Measurements from ENCODE around the gene TPSB2. TPM values are rescaled to one million over a fixed set of nuclear protein-coding genes. Genes with fewer than 3 reads are reported as not detected.
"Not testable (repeated sequence)": the region's sequence is repeated elsewhere in the genome, so short reads cannot be mapped to it uniquely, and the experiment has no call there.

Gene TPSB2
- total RNA-seq, 1 donor from 2014 or later: not detected

DNA sequence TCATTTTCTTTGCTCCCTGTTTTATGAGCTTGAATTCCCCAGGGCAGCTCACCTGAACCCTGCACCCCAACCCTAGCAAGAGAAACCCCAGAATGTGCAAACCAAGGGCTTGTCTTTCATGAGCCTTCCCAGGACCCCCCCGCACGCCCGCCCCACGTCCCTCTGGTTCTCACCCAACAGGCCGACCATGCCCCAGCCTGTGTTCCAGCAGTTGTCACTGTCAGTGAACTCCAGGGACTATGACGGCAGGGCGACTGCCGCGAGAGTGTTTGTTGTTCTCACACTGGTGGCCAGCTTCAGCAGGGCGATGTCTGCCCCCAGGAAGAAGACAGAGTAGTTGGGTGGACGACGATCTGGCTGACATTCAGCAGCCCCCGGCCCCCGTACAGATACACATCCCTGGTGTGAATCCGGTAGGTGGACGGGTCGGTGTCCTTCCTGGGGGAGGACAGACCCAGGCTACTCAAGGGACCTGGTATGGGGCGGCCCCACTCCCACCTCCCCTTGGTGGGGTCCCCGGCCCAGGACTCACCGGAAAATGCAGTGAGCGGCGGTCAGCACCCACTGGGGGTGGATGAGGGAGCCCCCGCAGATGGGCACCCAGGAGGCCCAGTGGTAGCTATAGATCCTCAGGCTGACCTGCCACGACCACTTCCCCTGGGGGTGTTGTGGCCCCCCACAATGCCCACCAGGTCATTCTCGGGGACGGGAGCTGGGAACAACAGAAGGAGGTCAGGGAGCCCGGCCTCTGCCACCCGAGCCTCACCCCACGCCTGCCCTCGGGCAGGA is 46.0 kb upstream of the TPSB2 start:
- H3K4me3 ChIP-seq (ENCODE audit: low read depth, low read length): no peak overlapping the region
- H3K36me3 ChIP-seq (ENCODE audit: control insufficient read depth, insufficient read depth, low read length): no peaks in the 10 kb centered on the region
- TF ChIP-seq, protein P1, sequence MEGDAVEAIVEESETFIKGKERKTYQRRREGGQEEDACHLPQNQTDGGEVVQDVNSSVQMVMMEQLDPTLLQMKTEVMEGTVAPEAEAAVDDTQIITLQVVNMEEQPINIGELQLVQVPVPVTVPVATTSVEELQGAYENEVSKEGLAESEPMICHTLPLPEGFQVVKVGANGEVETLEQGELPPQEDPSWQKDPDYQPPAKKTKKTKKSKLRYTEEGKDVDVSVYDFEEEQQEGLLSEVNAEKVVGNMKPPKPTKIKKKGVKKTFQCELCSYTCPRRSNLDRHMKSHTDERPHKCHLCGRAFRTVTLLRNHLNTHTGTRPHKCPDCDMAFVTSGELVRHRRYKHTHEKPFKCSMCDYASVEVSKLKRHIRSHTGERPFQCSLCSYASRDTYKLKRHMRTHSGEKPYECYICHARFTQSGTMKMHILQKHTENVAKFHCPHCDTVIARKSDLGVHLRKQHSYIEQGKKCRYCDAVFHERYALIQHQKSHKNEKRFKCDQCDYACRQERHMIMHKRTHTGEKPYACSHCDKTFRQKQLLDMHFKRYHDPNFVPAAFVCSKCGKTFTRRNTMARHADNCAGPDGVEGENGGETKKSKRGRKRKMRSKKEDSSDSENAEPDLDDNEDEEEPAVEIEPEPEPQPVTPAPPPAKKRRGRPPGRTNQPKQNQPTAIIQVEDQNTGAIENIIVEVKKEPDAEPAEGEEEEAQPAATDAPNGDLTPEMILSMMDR (IDR thresholded peaks at IDR 0.05; ENCODE audit: insufficient read depth, low read length, severe bottlenecking): no peak
- DNase-seq (ENCODE audit: low read depth) (no peak), FAIRE-seq (no peak)
- peaks cover 2% of the 10 kb centered on the region for H3K27me3 ChIP-seq (ENCODE audit: control insufficient read depth, insufficient read depth, low read length)

DNA sequence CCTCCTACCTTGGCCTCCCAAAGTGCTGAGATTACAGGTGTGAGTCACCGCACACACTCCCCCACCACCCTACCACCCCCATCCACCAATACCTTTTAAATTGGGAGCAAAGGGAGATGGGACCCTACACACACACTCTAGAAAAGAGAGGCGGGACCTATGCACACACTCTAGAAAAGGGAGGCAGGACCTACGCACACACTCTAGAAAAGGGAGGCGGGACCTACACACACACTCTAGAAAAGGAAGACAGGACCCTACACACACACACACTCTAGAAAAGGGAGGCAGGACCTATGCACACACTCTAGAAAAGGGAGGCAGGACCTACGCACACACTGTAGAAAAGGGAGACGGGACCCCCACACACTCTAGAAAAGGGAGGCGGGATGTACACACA is 44.8 kb upstream of the TPSB2 start:
- H3K4me3 ChIP-seq (ENCODE audit: low read depth, low read length): no peak overlapping the region
- DNase-seq (ENCODE audit: low read depth) (no peak), FAIRE-seq (no peak)
- TF ChIP-seq, protein P1 (IDR thresholded peaks at IDR 0.05; ENCODE audit: insufficient read depth, low read length, severe bottlenecking): no peak
- no peaks in the 10 kb centered on the region for H3K36me3 ChIP-seq (ENCODE audit: control insufficient read depth, insufficient read depth, low read length)
- peaks cover 2% of the 10 kb centered on the region for H3K27me3 ChIP-seq (ENCODE audit: control insufficient read depth, insufficient read depth, low read length)

DNA sequence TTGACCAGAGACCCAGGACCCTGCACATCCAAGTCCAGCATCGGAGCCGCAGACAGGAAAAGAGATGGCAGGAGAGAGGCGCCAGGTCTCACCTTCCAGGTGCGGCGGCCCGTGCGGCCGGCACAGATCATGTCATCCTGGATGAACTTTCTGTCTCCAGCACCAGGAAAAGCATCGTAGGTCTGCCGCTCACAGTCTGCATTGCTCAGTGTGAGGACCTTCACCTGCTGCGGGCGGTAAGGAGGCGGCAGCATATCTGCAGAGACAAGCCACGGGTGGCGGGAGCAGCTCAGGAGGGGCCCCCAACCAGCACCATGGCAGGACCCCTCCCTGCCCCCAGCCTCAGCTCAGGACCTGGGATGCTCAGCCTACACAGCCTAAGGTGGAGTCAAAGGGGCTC is 43.8 kb upstream of the TPSB2 start:
- H3K27me3 ChIP-seq (ENCODE audit: control insufficient read depth, insufficient read depth, low read length): peaks cover 2% of the 10 kb centered on the region
- FAIRE-seq (no peak), DNase-seq (ENCODE audit: low read depth) (no peak)

DNA sequence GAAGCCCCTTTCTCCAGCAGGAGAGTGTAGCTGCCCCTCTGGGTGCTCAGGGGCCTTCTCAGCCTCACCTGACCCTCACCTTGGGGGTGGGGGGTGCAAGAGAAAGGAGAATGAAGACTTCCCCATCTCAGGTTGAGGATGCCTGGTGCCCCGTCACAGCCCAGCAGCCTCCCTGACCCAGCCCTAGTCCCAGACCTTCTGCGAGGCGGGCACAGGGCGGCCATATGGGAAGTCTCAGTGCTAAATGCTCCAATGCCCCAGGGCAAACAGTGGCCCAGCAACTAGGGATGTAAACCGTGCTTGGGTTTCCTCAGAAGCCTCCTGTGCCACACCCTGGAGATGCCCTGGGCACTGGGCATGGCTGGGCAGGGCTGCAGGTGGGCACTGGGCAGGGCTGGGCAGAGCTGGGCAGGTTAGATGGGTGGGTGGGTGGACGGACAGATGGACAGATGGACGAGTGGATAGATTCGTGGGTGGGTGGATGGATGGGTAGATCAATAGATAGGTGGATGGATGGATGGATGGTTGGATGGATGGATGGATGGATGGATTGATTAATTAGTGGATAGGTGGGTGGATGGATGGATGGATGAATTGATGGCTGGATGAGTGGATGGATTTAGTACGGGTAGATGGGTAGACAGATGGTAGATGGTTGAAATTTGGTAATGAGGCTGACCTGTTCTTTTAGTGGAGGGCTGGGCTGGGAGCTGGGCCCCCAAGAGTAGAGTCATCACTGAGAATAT is 42.6 kb upstream of the TPSB2 start:
- DNase-seq (ENCODE audit: low read depth): no peak
- Histone ChIP-seq H3K36me3 (ENCODE audit: control insufficient read depth, insufficient read depth, low read length) (no peaks in the 10 kb centered on the region), H3K27me3 (ENCODE audit: control insufficient read depth, insufficient read depth, low read length) (peaks cover 2% of the 10 kb centered on the region), H3K4me3 (ENCODE audit: low read depth, low read length) (no peak overlapping the region)
- FAIRE-seq: no peak
- TF ChIP-seq, protein P1 (IDR thresholded peaks at IDR 0.05; ENCODE audit: insufficient read depth, low read length, severe bottlenecking): no peak

More for the DNA sequence above, 43.8 kb upstream of the TPSB2 start:
- no peak overlapping the region for H3K4me3 ChIP-seq (ENCODE audit: low read depth, low read length)
- TF ChIP-seq, protein P1 (IDR thresholded peaks at IDR 0.05; ENCODE audit: insufficient read depth, low read length, severe bottlenecking): no peak
- H3K36me3 ChIP-seq (ENCODE audit: control insufficient read depth, insufficient read depth, low read length): no peaks in the 10 kb centered on the region

DNA sequence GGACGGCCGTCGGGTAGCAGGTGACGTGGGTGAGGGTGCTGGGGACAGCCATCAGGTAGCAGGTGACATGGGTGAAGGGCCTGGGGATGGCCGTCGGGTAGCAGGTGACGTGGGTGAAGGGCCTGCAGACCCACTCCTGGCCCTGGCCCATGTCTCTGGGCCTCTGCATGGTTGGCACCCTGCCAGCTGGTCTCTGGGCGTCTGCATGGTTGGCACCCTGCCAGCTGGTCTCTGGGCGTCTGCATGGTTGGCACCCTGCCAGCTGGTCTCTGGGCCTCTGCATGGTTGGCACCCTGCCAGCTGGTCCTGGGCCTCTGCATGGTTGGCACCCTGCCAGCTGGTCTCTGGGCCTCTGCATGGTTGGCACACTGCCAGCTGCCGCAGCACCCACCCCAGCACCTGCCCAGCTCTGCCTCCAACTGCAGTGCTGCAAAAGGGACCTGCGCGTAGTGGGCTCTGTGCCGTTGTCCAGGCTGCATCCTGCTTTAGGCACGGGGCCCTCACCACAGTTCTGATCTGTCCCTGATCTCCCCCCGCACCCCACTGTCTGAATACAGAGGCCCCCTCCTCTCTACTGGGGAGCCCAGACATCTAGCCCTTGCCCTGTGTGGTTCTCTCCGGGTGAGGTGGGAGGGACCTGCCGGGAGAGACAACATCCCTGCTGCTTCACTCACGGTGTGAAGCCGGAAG is 41.9 kb upstream of the TPSB2 start:
- H3K36me3 ChIP-seq (ENCODE audit: control insufficient read depth, insufficient read depth, low read length); DNase-seq (ENCODE audit: low read depth); H3K27me3 ChIP-seq (ENCODE audit: control insufficient read depth, insufficient read depth, low read length); H3K4me3 ChIP-seq (ENCODE audit: low read depth, low read length); FAIRE-seq: not testable (repeated sequence)

DNA sequence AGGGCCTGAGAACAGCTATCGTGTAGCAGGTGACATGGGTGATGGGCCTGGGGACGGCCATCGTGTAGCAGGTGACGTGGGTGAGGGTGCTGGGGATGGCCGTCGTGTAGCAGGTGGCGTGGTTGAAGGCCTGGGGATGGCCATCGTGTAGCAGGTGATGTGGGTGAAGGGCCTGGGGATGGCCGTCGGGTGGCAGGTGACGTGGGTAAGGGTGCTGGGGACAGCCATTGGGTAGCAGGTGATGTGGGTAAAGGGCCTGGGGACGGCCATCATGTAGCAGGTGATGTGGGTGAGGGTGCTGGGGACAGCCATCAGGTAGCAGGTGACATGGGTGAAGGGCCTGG is 41.4 kb upstream of the TPSB2 start:
- Histone ChIP-seq H3K36me3 (ENCODE audit: control insufficient read depth, insufficient read depth, low read length) (no peaks in the 10 kb centered on the region), H3K27me3 (ENCODE audit: control insufficient read depth, insufficient read depth, low read length) (peaks cover 2% of the 10 kb centered on the region), H3K4me3 (ENCODE audit: low read depth, low read length) (no peak overlapping the region)
- DNase-seq (ENCODE audit: low read depth) (no peak), FAIRE-seq (no peak)
- TF ChIP-seq, protein P1 (IDR thresholded peaks at IDR 0.05; ENCODE audit: insufficient read depth, low read length, severe bottlenecking): no peak

DNA sequence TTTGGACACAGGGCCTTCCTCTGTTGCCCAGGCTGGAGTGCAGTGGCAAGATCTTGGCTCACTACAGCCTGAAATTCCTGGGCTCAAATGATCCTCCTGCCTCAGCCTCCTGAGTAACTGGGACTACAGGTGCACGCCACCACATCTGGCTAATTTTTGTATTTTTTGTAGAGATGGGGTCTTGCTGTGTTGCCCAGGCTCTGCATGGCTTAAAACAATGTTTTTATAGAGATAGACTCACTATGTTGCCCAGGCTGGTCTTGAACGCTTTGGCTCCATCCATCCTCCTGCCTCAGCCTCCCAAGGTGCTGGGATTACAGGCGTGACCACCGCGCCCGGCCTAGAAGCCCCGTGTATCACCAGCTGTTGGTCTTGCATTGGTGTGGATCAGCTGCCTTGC is 39.4 kb upstream of the TPSB2 start:
- H3K27me3 ChIP-seq (ENCODE audit: control insufficient read depth, insufficient read depth, low read length); H3K36me3 ChIP-seq (ENCODE audit: control insufficient read depth, insufficient read depth, low read length); FAIRE-seq; DNase-seq (ENCODE audit: low read depth); H3K4me3 ChIP-seq (ENCODE audit: low read depth, low read length): not testable (repeated sequence)

All from bronchial epithelial cell (primary cell).